GM12801 (cell line): ENCODE measurements around the gene HCAR1.

Experiments used
- CTCF ChIP-seq: IDR thresholded peaks from one replicate; pipeline ENCODE4 v1.5.1; 2011; ENCODE audit warnings: control low read depth; ENCODE audit not compliant: insufficient read length; ENCODE audit errors: extremely low read depth

Gene HCAR1

GRCh38 chr12:122747224-122748135 lies 16.8 kb upstream of the HCAR1 start:
- no peak for TF ChIP-seq CTCF

GRCh38 chr12:122743895-122744525 lies 13.4 kb upstream of the HCAR1 start:
- TF ChIP-seq CTCF, result no peak

- no peak for TF ChIP-seq CTCF
These were observed 9.7 kb upstream of the HCAR1 start for GRCh38 chr12:122740351-122740750.

GRCh38 chr12:122738571-122738970 lies 7.9 kb upstream of the HCAR1 start:
- TF ChIP-seq CTCF, result no peak

- no peak for TF ChIP-seq CTCF
These were observed 2.0 kb upstream of the HCAR1 start for GRCh38 chr12:122732611-122733010.

GRCh38 chr12:122732170-122732569 lies 1.5 kb upstream of the HCAR1 start:
- no peak for TF ChIP-seq CTCF

- no peak for TF ChIP-seq CTCF
These were observed 945 bp downstream of the HCAR1 start for GRCh38 chr12:122729583-122730214.
